Thoracic aorta (tissue), 2 donors: ENCODE data around the gene NTNG2. TPM values are rescaled to one million over a fixed set of nuclear protein-coding genes. Genes with fewer than 3 reads are reported as not detected.

ENCODE experiments used
- ATAC-seq: fragments of 150-250 bp; one replicate; pipeline ENCODE4 v1.8.0; 2017; ENCODE audit warnings: low read depth; ENCODE audit not compliant: insufficient number of reproducible peaks, low FRiP score
- DNase-seq: peaks from one replicate; pipeline ENCODE4 v3.0.0-alpha.2; 2020; ENCODE audit warnings: low spot score
- H3K27ac ChIP-seq, 2 donors: fragments of 200-600 bp; sonication (generic); 1 replicate in 1 of 2; 2 replicates in 1 of 2; pipeline ENCODE4 v1.5.1; 2016; ENCODE audit warnings: mild to moderate bottlenecking in 2 of 2, moderate library complexity in 2 of 2
- H3K27me3 ChIP-seq: fragments of 200-600 bp; sonication (generic); replicated peaks from 2 replicates; pipeline ENCODE4 v1.6.0; 2016; ENCODE audit warnings: mild to moderate bottlenecking; ENCODE audit not compliant: insufficient read depth
- H3K36me3 ChIP-seq: fragments of 200-600 bp; sonication (generic); one replicate; pipeline ENCODE4 v1.5.1; 2016
- H3K4me1 ChIP-seq, 2 donors: fragments of 200-600 bp; sonication (generic); 1 replicate in 1 of 2; 2 replicates in 1 of 2; pipeline versions ENCODE4 v1.5.1 to v1.6.0; 2016; ENCODE audit warnings: low read depth in 2 of 2, mild to moderate bottlenecking in 1 of 2; ENCODE audit not compliant: control insufficient read depth in 1 of 2
- H3K4me3 ChIP-seq: fragments of 200-600 bp; sonication (generic); 2 replicates; pipeline ENCODE4 v1.5.1; 2016; ENCODE audit warnings: mild to moderate bottlenecking
- H3K9me3 ChIP-seq: fragments of 200-600 bp; sonication (generic); 2 replicates; pipeline ENCODE4 v1.5.1; 2016
- total RNA-seq, 2 donors: library from RNA; depleted of rRNA; stranded (reverse); fragments of >200 nt; gene quantifications; one replicate each; pipeline versions ENCODE4 v1.1.0 to v1.2.3, GENCODE V29; 2016
- TF ChIP-seq, protein P1 (sequence below): fragments of 200-600 bp; sonication (generic); IDR thresholded peaks from one replicate; pipeline ENCODE4 v1.5.1; 2019; ENCODE audit warnings: antibody characterized with exemption

The NTNG2 gene
- total RNA-seq, 2 donors from 2014 or later, result 1.2 to 2.0 TPM

DNA sequence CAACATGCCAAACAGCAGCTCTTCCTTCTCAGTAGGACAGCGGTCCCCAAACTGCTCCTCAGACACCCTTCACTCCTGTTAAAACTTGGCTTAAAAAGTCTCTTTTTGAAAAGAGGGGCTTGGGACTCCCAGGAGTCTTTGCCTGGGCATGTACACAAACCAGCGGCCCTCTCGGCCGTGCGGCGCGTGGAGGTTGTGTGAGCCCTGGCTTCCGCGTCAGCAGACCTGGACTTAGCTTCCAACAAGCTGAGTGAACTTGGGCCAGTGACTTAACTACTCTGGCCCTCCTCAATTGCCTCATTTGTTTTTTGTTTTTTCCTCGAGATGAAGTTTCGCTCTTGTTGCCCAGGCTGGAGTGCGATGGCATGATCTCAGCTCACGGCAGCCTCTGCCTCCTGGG, 15.3 kb upstream of the NTNG2 start:
- DNase-seq (no peak), ATAC-seq (no peak)
- Histone ChIP-seq H3K36me3 (no peaks in the 10 kb centered on the region), H3K27me3 (no peaks in the 10 kb centered on the region), H3K27ac (no peak overlapping the region), H3K9me3 (no peaks in the 10 kb centered on the region), H3K4me1 (peaks cover 0 to 3% of the 10 kb centered on the region in 2 donors), H3K4me3 (no peak overlapping the region)
- TF ChIP-seq, protein P1, sequence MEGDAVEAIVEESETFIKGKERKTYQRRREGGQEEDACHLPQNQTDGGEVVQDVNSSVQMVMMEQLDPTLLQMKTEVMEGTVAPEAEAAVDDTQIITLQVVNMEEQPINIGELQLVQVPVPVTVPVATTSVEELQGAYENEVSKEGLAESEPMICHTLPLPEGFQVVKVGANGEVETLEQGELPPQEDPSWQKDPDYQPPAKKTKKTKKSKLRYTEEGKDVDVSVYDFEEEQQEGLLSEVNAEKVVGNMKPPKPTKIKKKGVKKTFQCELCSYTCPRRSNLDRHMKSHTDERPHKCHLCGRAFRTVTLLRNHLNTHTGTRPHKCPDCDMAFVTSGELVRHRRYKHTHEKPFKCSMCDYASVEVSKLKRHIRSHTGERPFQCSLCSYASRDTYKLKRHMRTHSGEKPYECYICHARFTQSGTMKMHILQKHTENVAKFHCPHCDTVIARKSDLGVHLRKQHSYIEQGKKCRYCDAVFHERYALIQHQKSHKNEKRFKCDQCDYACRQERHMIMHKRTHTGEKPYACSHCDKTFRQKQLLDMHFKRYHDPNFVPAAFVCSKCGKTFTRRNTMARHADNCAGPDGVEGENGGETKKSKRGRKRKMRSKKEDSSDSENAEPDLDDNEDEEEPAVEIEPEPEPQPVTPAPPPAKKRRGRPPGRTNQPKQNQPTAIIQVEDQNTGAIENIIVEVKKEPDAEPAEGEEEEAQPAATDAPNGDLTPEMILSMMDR, result no peak

DNA sequence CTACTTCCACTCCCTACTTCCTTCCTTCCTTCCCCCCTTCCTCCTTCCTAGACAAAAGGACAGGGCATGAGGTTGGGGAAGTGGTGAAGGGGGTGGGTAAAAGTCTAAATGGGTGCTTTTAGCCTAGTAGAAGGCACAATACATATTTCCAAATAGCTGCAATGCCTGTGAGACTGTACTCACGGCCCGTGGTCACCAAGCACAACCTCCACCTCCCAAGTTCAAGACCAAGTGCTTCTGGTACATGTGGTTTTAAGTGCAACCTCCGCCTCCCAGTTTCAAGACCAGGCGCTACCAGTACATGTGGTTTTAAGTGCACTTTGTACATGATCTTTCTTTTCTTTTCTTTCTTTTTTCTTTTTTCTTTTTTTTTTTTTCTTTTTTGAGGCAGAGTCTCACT, 14.5 kb upstream of the NTNG2 start:
- DNase-seq, result no peak
- no peak for ATAC-seq
- Histone ChIP-seq H3K27me3 (no peaks in the 10 kb centered on the region), H3K27ac (no peak overlapping the region), H3K36me3 (no peaks in the 10 kb centered on the region), H3K4me3 (no peak overlapping the region), H3K4me1 (no peaks in the 10 kb centered on the region), H3K9me3 (no peaks in the 10 kb centered on the region)
- TF ChIP-seq, protein P1, result no peak

- H3K4me1 ChIP-seq, result no peaks in the 10 kb centered on the region
- H3K27me3 ChIP-seq, result no peaks in the 10 kb centered on the region
- H3K36me3 ChIP-seq, result no peaks in the 10 kb centered on the region
- no peak overlapping the region for H3K4me3 ChIP-seq
- ATAC-seq, result no peak
- H3K9me3 ChIP-seq, result no peaks in the 10 kb centered on the region
- DNase-seq, result no peak
- TF ChIP-seq, protein P1, result no peak
- no peak overlapping the region for H3K27ac ChIP-seq
Observed at GRCh38 chr9:132147839-132148238, 14.0 kb upstream of the NTNG2 start.

DNA sequence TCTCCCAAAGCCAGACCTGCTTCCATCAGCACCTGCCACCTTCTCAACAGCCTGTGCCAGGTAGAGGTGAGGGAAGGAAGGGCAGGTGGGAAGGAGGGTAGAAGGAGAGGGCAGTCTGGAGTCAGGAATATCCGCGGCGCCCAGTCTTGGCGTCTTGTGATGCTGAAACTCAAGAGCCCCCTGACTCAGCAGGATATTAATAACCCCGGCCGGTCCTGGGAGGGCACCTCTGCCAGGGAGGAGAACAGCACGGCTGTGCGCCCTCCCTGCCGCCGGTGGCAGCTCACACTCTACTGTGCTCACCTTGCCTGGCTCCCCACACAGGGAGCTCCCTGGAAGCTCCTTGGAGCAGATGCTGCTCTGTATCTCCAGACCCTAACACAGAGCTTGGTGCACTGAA, 11.6 kb upstream of the NTNG2 start:
- no peak overlapping the region for H3K4me3 ChIP-seq
- ATAC-seq (no peak), DNase-seq (no peak)
- H3K4me1 ChIP-seq, result no peaks in the 10 kb centered on the region
- H3K9me3 ChIP-seq, result no peaks in the 10 kb centered on the region
- H3K27ac ChIP-seq, result no peak overlapping the region
- no peaks in the 10 kb centered on the region for H3K27me3 ChIP-seq
- no peaks in the 10 kb centered on the region for H3K36me3 ChIP-seq
- TF ChIP-seq, protein P1, result no peak

- Histone ChIP-seq H3K27me3 (no peaks in the 10 kb centered on the region), H3K4me1 (no peaks in the 10 kb centered on the region), H3K27ac (no peak overlapping the region)
Observed at GRCh38 chr9:132151118-132151517, 10.7 kb upstream of the NTNG2 start.

More at GRCh38 chr9:132151118-132151517, 10.7 kb upstream of the NTNG2 start:
- ATAC-seq (no peak), DNase-seq (no peak)
- no peaks in the 10 kb centered on the region for H3K9me3 ChIP-seq
- H3K36me3 ChIP-seq, result no peaks in the 10 kb centered on the region
- no peak overlapping the region for H3K4me3 ChIP-seq
- TF ChIP-seq, protein P1, result no peak
